Measurements from ENCODE around the gene FADS2.

Gene FADS2

GRCh38 chr11:61791737-61792309, 36.3 kb upstream of the FADS2 start:
- H3K4me3 ChIP-seq (ENCODE audit: low read length) = peak overlapping the region; percentile 99
- peak; percentile 81 for DNase-seq (ENCODE audit: low read depth)
- TF ChIP-seq CTCF (IDR thresholded peaks at IDR 0.05; ENCODE audit: insufficient read depth, low read depth, low read length, missing control alignments) = no peak

DNA sequence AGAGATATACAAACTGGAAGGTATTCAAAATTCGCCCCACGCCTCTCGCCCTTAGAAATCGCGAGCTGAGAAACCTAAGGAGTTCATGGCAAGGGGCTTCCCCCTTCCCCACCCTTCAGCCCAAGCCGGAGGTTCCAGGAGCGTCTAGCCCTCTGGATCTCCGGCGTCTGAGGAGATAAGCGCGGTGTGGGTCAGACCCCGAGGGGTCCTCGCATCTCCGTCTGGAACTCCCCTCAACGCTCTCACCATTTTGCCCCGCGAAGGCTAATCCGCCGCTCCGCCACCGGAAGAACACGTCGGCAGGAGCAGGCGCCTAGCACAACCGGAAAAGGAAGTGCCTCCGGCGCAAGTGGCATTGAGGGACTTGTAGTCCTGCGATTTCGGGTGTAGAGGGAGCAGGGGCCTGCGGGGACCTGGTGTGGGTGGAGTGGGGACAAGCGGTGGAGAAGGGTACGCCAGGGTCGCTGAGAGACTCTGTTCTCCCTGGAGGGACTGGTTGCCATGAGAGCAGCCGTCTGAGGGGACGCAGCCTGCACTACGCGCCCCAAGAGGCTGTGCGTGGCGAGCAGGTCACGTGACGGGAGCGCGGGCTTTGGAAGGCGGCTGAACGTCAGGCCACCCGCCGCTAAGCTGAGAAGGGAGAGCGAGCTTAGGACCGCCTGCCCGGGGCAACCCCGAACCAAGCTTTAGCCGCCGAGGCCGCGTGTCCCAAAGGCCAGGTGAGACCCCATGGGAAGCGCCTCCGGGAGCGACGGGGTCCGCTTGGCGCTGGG, 35.6 kb upstream of the FADS2 start, which contains the start of the genes FEN1 and TMEM258:
TSS of gene FEN1 (plus strand) at position 602 of the 773 bp plus-strand sequence. CDS start 2,451 bp downstream, outside the sequence.
TSS of gene TMEM258 (minus strand) at position 290 of the 773 bp plus-strand sequence. CDS start at position 249, 41 bp downstream.
- DNase-seq (ENCODE audit: low read depth) = peak; percentile 97
- TF ChIP-seq CTCF (IDR thresholded peaks at IDR 0.05; ENCODE audit: insufficient read depth, low read depth, low read length, missing control alignments) = no peak
- H3K4me3 ChIP-seq (ENCODE audit: low read length) = peak within 1 kb of the TSS; percentile 99

DNA sequence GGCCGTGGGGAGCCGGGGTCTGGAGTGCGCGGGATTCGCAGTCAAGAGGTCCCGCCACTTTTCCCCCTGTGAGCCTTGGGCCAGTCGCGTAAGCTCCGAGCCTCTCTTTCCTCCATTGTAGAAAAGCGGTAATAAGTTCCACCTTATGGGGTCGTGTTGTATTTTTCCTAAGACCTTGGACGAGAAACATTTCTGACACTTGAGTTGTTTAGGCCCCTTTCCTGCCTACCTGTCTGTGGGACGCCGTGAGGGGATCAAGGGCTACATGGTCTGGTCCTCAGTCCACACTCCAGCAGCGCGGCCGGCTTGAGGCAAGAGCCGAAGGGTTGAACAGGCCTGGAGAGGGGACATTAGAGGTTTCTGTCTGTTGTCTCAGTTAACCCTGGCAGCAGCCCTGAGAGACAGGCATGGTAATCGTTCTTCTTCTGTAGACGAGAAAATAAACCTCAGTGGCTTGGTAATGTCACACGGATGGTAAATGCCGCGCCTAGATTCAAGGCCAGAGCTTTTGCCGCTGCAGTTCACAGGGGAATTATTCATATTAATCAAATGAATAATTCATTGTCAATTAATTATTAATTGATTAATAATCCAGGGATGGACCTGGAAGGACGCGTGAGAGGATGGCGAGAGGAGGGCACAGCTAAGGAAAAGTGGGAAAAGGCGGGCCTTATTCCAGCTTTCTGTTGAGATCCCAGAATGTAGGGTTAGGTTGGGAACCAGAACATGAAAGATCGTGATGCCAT, 34.8 kb upstream of the FADS2 start:
- no peak for TF ChIP-seq CTCF (IDR thresholded peaks at IDR 0.05; ENCODE audit: insufficient read depth, low read depth, low read length, missing control alignments)
- peak; percentile 11 for DNase-seq (ENCODE audit: low read depth)
- H3K4me3 ChIP-seq (ENCODE audit: low read length) = peak overlapping the region; percentile 99

DNA sequence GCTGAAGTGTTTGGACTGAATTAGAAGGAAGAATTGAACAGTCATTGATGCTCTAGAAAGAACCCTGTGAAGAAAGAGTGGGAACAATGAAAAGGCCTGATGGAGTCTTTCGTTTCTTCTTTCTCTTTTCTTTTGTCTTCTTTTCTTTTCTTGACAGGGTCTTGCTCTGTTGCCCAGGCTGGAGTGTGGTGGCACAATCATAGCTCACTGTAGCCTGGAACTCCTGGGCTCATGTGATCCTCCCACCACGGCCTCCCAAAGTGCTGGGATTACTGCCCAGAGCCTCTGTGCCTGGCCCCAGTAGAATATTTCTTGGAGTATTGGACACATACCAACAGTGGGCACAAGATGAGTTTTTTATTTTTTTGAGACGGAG, 34.3 kb upstream of the FADS2 start:
- DNase-seq (ENCODE audit: low read depth) = no peak
- no peak for TF ChIP-seq CTCF (IDR thresholded peaks at IDR 0.05; ENCODE audit: insufficient read depth, low read depth, low read length, missing control alignments)
- H3K4me3 ChIP-seq (ENCODE audit: low read length) = peak overlapping the region; percentile 99

- no peak for TF ChIP-seq CTCF (IDR thresholded peaks at IDR 0.05; ENCODE audit: insufficient read depth, low read depth, low read length, missing control alignments)
- no peak for DNase-seq (ENCODE audit: low read depth)
- H3K4me3 ChIP-seq (ENCODE audit: low read length) = no peak overlapping the region
Observed at GRCh38 chr11:61794579-61794978, 33.5 kb upstream of the FADS2 start.

GRCh38 chr11:61795459-61795858, 32.6 kb upstream of the FADS2 start:
- no peak for DNase-seq (ENCODE audit: low read depth)
- no peak for TF ChIP-seq CTCF (IDR thresholded peaks at IDR 0.05; ENCODE audit: insufficient read depth, low read depth, low read length, missing control alignments)
- H3K4me3 ChIP-seq (ENCODE audit: low read length) = no peak overlapping the region
